ENCODE measurements around the gene DNM2. TPM values are rescaled to one million over a fixed set of nuclear protein-coding genes. Genes with fewer than 3 reads are reported as not detected.

Gene DNM2
- total and polyA plus RNA-seq, 2 of the 13 experiments (the other 11 are each of a cell fraction or from before 2014, with no cell fraction given) = 41.7 to 59.8 TPM

DNA sequence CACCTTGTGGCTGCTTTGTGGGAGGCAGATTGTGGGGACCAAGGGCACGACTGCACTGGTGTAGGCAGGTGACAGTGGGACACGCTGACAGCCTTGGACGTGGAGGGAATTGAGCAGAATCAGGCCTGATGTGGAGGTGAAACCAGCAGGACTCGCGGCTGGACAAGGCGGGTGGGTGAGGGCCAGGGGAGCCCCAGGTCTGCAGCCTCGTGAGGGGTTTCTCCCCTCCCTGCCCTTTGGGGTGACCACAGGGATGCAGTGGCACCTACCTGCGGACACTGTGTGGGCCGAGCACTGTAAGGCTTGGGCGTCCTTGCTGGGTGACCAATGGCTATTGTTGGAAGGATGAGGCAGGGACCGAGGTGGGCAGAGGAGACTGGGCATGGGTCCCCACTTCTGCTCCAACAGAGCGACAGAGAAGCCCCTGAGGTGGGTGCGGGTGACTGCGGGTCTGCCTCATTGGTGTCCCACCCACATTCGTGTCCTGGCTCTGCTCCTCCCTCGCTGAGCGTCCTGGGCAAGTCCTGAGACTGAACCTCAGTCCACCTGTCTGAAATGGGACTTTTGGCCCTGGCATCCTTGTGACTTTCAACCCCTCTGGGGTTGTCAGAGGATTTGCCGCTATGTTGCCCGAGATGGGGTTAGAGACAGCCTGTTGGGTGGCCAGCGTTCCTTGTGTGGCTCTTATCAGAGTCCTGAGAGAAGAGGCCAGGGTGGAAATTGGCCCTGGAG lies 30.5 kb downstream of the DNM2 start:
- WGBS (ENCODE audit: low lambda C conversion rate) = 75% methylated on average over 9 of the region's 20 CpGs
- ChIA-PET POLR2A (no interaction called here), CTCF (ENCODE audit: low intra/inter-chr PET ratio, low total read pairs) (no interaction called here)
- in situ Hi-C loops (cut with HindIII; ENCODE audit: extremely low pct_ligation_motif_present, low pct_unique_long_range_greater_than_20kb) = no loop called here
- H3K9ac ChIP-seq (ENCODE audit: insufficient read depth, low read depth, low read length) = peak overlapping the region; percentile 45
- intact Hi-C loops (cut with micrococcal nuclease; ENCODE audit: unreplicated experiment) = no loop called here
- H3K79me2 ChIP-seq (ENCODE audit: insufficient read depth, low read length) = peaks cover 64% of the 10 kb centered on the region
- H3K27me3 ChIP-seq (ENCODE audit: control insufficient read depth in 1 of 2, insufficient read depth in 2 of 2, low read length in 2 of 2) = no peaks in the 10 kb centered on the region
- peak; percentile 3 for ATAC-seq
- peaks cover 93% of the 10 kb centered on the region for H3K4me1 ChIP-seq (ENCODE audit: insufficient read depth, low read length)
- H2AFZ ChIP-seq (ENCODE audit: low read length) = no peak overlapping the region
- peak overlapping the region; percentile 80 for H3K27ac ChIP-seq (ENCODE audit: extremely low read length, insufficient read depth, low read length)
- no peak for FAIRE-seq
- H3K36me3 ChIP-seq (replicated peaks in 1 of 2; ENCODE audit: control insufficient read depth in 1 of 2, insufficient read depth in 2 of 2, low read length in 2 of 2) = peaks cover 2 to 3% of the 10 kb centered on the region in 2 experiments; a peak in 1 of 5 replicates
- H3K4me3 ChIP-seq (replicated peaks in 1 of 3; ENCODE audit: insufficient read depth in 1 of 3, low read depth in 2 of 3, low read length in 3 of 3) = peak overlapping the region in 1 of 3 experiments; percentile 60; a peak in 2 of 6 replicates
- BruUV-seq (replicated peaks) = no TSS peak
- DNase-seq (ENCODE audit: low spot score) = no peak
- peak overlapping the region; percentile 74 for H3K4me2 ChIP-seq (ENCODE audit: low read depth, low read length)
- no peaks in the 10 kb centered on the region for H4K20me1 ChIP-seq (ENCODE audit: insufficient read depth, low read length)
- H3K9me3 ChIP-seq (ENCODE audit: low read length) = no peaks in the 10 kb centered on the region
- TF ChIP-seq MEF2D (CRISPR knock-in tag; IDR thresholded peaks at IDR 0.05) (no peak), ZBTB42 (CRISPR knock-in tag; IDR thresholded peaks at IDR 0.05) (0 out of 2 replicates have a peak, but pooled peaks have one; percentile 37), ZNF572 (CRISPR knock-in tag; IDR thresholded peaks at IDR 0.05) (no peak; the same call in 1 of the 2 replicates), ZNF879 (CRISPR knock-in tag; IDR thresholded peaks at IDR 0.05) (0 out of 2 replicates have a peak, but pooled peaks have one; percentile 38), PREB (CRISPR knock-in tag; IDR thresholded peaks at IDR 0.05) (no peak), GFI1 (CRISPR knock-in tag; IDR thresholded peaks at IDR 0.05; ENCODE audit: borderline replicate concordance) (no peak), ZNF552 (CRISPR knock-in tag; IDR thresholded peaks at IDR 0.05; ENCODE audit: borderline replicate concordance) (no peak), HNF1A (IDR thresholded peaks at IDR 0.05; ENCODE audit: low read depth) (no peak), HNF1A (CRISPR knock-in tag; IDR thresholded peaks at IDR 0.05; ENCODE audit: borderline replicate concordance) (no peak; the same call in 1 of the 2 replicates), SRY (CRISPR knock-in tag; IDR thresholded peaks at IDR 0.05) (no peak), NFKB2 (CRISPR knock-in tag; IDR thresholded peaks at IDR 0.05; ENCODE audit: borderline replicate concordance) (0 out of 2 replicates have a peak, but pooled peaks have one; percentile 65), MTA1 (CRISPR knock-in tag; IDR thresholded peaks at IDR 0.05; ENCODE audit: borderline replicate concordance) (peak; percentile 8; the same call in 1 of the 2 replicates), ZNF780A (CRISPR knock-in tag; IDR thresholded peaks at IDR 0.05) (no peak), ZNF883 (CRISPR knock-in tag; IDR thresholded peaks at IDR 0.05; ENCODE audit: not compliant biosample characterization) (peak; percentile 18), NFYB (CRISPR knock-in tag; IDR thresholded peaks at IDR 0.05) (no peak)
- TF ChIP-seq, protein P1, sequence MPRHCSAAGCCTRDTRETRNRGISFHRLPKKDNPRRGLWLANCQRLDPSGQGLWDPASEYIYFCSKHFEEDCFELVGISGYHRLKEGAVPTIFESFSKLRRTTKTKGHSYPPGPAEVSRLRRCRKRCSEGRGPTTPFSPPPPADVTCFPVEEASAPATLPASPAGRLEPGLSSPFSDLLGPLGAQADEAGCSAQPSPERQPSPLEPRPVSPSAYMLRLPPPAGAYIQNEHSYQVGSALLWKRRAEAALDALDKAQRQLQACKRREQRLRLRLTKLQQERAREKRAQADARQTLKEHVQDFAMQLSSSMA (CRISPR knock-in tag; IDR thresholded peaks at IDR 0.05) = peak; percentile 41; the same call in 1 of the 2 replicates
- TF ChIP-seq, protein P2, sequence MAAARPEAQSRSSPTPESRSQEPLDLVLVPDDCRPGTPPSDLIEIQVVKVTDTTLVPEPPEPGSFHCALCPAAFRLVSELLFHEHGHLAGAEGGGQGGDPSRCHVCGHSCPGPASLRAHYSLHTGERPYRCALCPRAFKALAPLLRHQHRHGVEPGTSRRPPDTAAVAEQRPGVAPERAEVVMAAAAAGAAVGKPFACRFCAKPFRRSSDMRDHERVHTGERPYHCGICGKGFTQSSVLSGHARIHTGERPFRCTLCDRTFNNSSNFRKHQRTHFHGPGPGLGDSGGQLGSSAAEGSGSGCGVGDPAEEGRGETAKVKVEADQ (CRISPR knock-in tag; IDR thresholded peaks at IDR 0.05; ENCODE audit: borderline replicate concordance) = 0 out of 2 replicates have a peak, but pooled peaks have one; percentile 8

All from HepG2 (cell line).